Suprapubic skin (tissue), 4 donors: Measurements from ENCODE around the gene MAP2K5. TPM values are rescaled to one million over a fixed set of nuclear protein-coding genes. Genes with fewer than 3 reads are reported as not detected.

Experiments
- DNase-seq, 2 donors: peaks; one replicate each; pipeline ENCODE4 v3.0.0-alpha.2; 2019; ENCODE audit warnings: low spot score in 2 of 2
- H3K27ac ChIP-seq: fragments of 200-600 bp; sonication (generic); one replicate; pipeline ENCODE4 v1.5.1; 2019
- H3K27me3 ChIP-seq: fragments of 200-600 bp; sonication (generic); one replicate; pipeline ENCODE4 v1.5.1; 2019
- H3K36me3 ChIP-seq: fragments of 200-600 bp; sonication (generic); one replicate; pipeline ENCODE4 v1.5.1; 2019
- H3K4me1 ChIP-seq: fragments of 200-600 bp; sonication (generic); one replicate; pipeline ENCODE4 v1.5.1; 2019
- H3K4me3 ChIP-seq: fragments of 200-600 bp; sonication (generic); one replicate; pipeline ENCODE4 v1.5.1; 2019; ENCODE audit warnings: mild to moderate bottlenecking
- H3K9me3 ChIP-seq: fragments of 200-600 bp; sonication (generic); one replicate; pipeline ENCODE4 v1.5.1; 2019
- EP300 ChIP-seq: sonication (generic); formaldehyde crosslinking; IDR thresholded peaks from one replicate; pipeline ENCODE4 v1.6.1; 2017; ENCODE audit warnings: antibody characterized with exemption
- POLR2A ChIP-seq, 2 donors: fragments of 450-650 bp; IDR thresholded peaks; one replicate each; pipeline ENCODE4 v1.6.1; 2017; ENCODE audit warnings: antibody characterized with exemption in 2 of 2, mild to moderate bottlenecking in 2 of 2, moderate library complexity in 2 of 2
- POLR2AphosphoS5 ChIP-seq, 3 donors: sonication (generic); formaldehyde crosslinking; IDR thresholded peaks; one replicate each; pipeline ENCODE4 v1.6.1; 2017; ENCODE audit warnings: antibody characterized with exemption in 3 of 3
- WGBS: methylation state at CpG from one replicate; pipeline ENCODE4 v1.1.5; 2018; 5-methylcytosine and 5-hydroxymethylcytosine counted together
- total RNA-seq, 4 donors: library from RNA; depleted of rRNA; stranded (reverse); fragments of >200 nt; gene quantifications; one replicate each; pipeline ENCODE4 v1.1.0, GENCODE V29; 2016
- TF ChIP-seq, protein P1 (sequence below), 2 donors: fragments of 200-600 bp in 1 of 2; fragments of 450-650 bp in 1 of 2; sonication (generic) in 1 of 2; IDR thresholded peaks; one replicate each; pipeline ENCODE4 v1.5.1; 2016 to 2019; ENCODE audit warnings: antibody characterized with exemption in 2 of 2, mild to moderate bottlenecking in 1 of 2, moderate library complexity in 1 of 2

Gene MAP2K5
- total RNA-seq, 4 donors from 2014 or later = 9.5 to 18.5 (median 10.2) TPM

DNA sequence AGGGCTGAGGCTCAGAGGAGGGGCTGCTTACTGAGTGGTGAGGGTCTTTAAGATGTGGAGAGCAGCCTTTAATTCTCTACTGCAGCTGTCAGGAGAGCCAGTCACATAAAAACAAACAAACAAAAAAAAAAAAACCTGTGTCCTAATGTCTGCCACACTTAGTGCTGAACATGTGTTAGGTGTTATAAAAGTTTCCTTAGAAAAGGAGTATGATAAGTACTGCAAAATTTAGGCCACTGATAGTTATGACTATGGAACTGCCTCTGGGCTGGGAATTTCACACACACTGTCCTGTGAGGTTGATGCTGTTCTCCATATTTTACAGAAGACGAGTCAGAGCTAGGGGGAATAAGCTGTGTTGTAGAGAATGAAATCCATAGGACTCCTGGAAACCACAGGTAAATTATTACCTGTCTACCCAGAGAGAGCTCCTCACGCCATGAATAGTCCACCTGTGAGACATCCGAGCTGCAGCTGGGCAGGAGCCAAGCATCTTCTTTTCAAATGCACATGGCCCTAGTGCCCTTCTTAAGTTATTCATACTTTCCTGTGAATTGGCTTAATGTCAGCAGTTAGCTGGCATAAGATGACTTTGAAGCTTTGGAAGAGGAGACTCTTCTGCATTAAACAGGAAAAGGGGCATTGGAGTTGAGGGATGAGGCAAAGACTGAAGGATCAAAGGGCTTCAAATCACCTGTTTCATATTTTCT, 248.3 kb downstream of the MAP2K5 start:
- no peaks in the 10 kb centered on the region for H3K4me1 ChIP-seq
- H3K27ac ChIP-seq = no peak overlapping the region
- H3K36me3 ChIP-seq = peaks cover 2% of the 10 kb centered on the region
- WGBS = 95% methylated on average over 3 of the region's 3 CpGs
- H3K9me3 ChIP-seq = peaks cover 6% of the 10 kb centered on the region
- no peak for DNase-seq
- no peak overlapping the region for H3K4me3 ChIP-seq
- no peak for TF ChIP-seq POLR2AphosphoS5 (IDR thresholded peaks at IDR 0.05)
- no peak for TF ChIP-seq EP300
- TF ChIP-seq, protein P1, sequence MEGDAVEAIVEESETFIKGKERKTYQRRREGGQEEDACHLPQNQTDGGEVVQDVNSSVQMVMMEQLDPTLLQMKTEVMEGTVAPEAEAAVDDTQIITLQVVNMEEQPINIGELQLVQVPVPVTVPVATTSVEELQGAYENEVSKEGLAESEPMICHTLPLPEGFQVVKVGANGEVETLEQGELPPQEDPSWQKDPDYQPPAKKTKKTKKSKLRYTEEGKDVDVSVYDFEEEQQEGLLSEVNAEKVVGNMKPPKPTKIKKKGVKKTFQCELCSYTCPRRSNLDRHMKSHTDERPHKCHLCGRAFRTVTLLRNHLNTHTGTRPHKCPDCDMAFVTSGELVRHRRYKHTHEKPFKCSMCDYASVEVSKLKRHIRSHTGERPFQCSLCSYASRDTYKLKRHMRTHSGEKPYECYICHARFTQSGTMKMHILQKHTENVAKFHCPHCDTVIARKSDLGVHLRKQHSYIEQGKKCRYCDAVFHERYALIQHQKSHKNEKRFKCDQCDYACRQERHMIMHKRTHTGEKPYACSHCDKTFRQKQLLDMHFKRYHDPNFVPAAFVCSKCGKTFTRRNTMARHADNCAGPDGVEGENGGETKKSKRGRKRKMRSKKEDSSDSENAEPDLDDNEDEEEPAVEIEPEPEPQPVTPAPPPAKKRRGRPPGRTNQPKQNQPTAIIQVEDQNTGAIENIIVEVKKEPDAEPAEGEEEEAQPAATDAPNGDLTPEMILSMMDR (IDR thresholded peaks at IDR 0.05) = no peak
- no peak for TF ChIP-seq POLR2A (IDR thresholded peaks at IDR 0.05)
- no peaks in the 10 kb centered on the region for H3K27me3 ChIP-seq

GRCh38 chr15:67792250-67792942, 249.9 kb downstream of the MAP2K5 start:
- 70% methylated on average over 8 of the region's 8 CpGs for WGBS
- Histone ChIP-seq H3K27me3 (no peaks in the 10 kb centered on the region), H3K4me3 (no peak overlapping the region), H3K9me3 (peaks cover 6% of the 10 kb centered on the region), H3K4me1 (no peaks in the 10 kb centered on the region), H3K36me3 (peaks cover 2% of the 10 kb centered on the region), H3K27ac (no peak overlapping the region)
- TF ChIP-seq POLR2AphosphoS5 (IDR thresholded peaks at IDR 0.05) = no peak
- TF ChIP-seq, protein P1 (IDR thresholded peaks at IDR 0.05) = no peak
- TF ChIP-seq POLR2A (IDR thresholded peaks at IDR 0.05) = no peak
- no peak for TF ChIP-seq EP300
- DNase-seq = no peak

DNA sequence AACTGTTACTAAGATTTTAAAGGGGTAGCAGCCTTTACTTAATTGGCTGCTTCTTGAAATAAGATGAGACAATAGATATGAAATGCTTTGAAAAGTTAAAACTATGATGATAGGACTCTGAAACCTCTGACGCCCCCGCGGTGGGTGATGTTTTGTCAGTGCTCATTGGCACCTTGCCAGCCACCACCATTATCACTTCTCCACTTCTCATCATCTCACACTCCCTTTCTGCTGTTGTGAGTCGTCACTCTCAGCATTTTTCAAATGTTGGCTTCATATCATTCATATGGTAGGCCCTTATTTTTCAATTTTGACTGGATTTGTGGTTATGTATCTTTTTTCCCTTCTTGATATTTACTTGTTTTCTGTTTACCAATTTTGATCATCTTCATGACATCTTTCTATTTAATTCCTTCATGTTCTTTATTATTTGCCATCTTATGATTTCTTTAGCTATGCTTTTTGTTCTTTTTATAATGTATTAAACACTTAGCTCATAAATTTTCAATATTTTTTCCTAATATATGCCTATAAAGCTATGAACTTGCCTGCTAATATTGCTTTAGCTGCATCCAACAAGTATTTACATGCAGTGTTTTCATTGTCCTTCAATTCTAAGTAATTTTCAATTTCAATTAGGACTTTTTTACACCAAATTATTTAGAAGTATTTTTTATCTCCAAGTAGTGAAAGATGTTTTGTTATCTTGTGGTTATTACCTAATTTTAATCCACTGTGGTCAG, 252.5 kb downstream of the MAP2K5 start:
- no peak for DNase-seq
- H3K4me1 ChIP-seq = no peaks in the 10 kb centered on the region
- peaks cover 2% of the 10 kb centered on the region for H3K36me3 ChIP-seq
- 85% methylated on average over 4 of the region's 4 CpGs for WGBS
- TF ChIP-seq, protein P1 (IDR thresholded peaks at IDR 0.05) = no peak
- TF ChIP-seq POLR2AphosphoS5 (IDR thresholded peaks at IDR 0.05) = no peak
- no peak for TF ChIP-seq POLR2A (IDR thresholded peaks at IDR 0.05)
- TF ChIP-seq EP300 = no peak
- no peak overlapping the region for H3K4me3 ChIP-seq
- peaks cover 6% of the 10 kb centered on the region for H3K9me3 ChIP-seq
- no peaks in the 10 kb centered on the region for H3K27me3 ChIP-seq
- H3K27ac ChIP-seq = no peak overlapping the region

- Histone ChIP-seq H3K9me3 (peaks cover 6% of the 10 kb centered on the region), H3K4me3 (no peak overlapping the region), H3K27ac (no peak overlapping the region), H3K4me1 (no peaks in the 10 kb centered on the region), H3K27me3 (no peaks in the 10 kb centered on the region), H3K36me3 (peaks cover 2% of the 10 kb centered on the region)
- DNase-seq = no peak
- 91% methylated on average over 4 of the region's 4 CpGs for WGBS
- TF ChIP-seq POLR2A (IDR thresholded peaks at IDR 0.05) (no peak), POLR2AphosphoS5 (IDR thresholded peaks at IDR 0.05) (no peak), EP300 (no peak)
- TF ChIP-seq, protein P1 (IDR thresholded peaks at IDR 0.05) = no peak
Measured at GRCh38 chr15:67796196-67797127, 254.0 kb downstream of the MAP2K5 start.
